K562 (cell line): ENCODE data around the gene ARL10. TPM values are rescaled to one million over a fixed set of nuclear protein-coding genes. Genes with fewer than 3 reads are reported as not detected.

Source experiments
- ATAC-seq: fragments of 200-7000 bp; cut with Tn5 transposase; 3 replicates; pipeline ENCODE4 v1.9.1; 2020; ENCODE audit warnings: moderate library complexity
- BruUV-seq: library from RNA; stranded (reverse); fragments of 400-500 nt; replicated peaks from 2 replicates; lab custom pipeline; 2021; lab: Mats Ljungman, UMichigan
- CTCF ChIA-PET: fragments of 300-600 bp; formaldehyde crosslinking; extraction: SDS; loops from one replicate; lab custom pipeline; 2021; ENCODE audit warnings: low intra/inter-chr PET ratio; lab: Yijun Ruan, JAX
- POLR2A ChIA-PET: fragments of 300-600, 350-650 bp; sonication (Branson Sonifier 250); formaldehyde crosslinking; extraction: SDS; loops from one replicate; lab custom pipeline; 2021; ENCODE audit warnings: antibody characterized with exemption, inconsistent platforms; lab: Yijun Ruan, JAX
- DNase-seq, 4 experiments: peaks; one replicate each; pipeline versions ENCODE4 v3.0.0 to v3.0.0-alpha.2; 2011 to 2018; ENCODE audit warnings: low spot score in 3 of 4, mixed read lengths in 3 of 4; ENCODE audit errors: extremely low read depth in 1 of 4
- FAIRE-seq: peaks from 2 replicates; lab custom pipeline; 2011; peaks lifted over from hg19 to GRCh38; lab: Jason Lieb, UNC
- H2AFZ ChIP-seq: 2 replicates; pipeline ENCODE4 v1.6.0; 2011; ENCODE audit warnings: low read depth, low read length, control low read depth, inconsistent platforms
- H3K27ac ChIP-seq: fragments of 200-600 bp; 3 replicates; pipeline ENCODE4 v1.8.0; 2011; ENCODE audit warnings: low read depth, mild to moderate bottlenecking, control low read depth, inconsistent platforms, low read length, moderate library complexity, mixed read lengths; ENCODE audit errors: extremely low read depth
- H3K27me3 ChIP-seq, 2 experiments: fragments of 300-600 bp in 1 of 2; 2 replicates in 1 of 2; 3 replicates in 1 of 2; pipeline versions ENCODE4 v1.6.0 to v1.8.0; 2011; ENCODE audit warnings: inconsistent platforms in 2 of 2, low read length in 2 of 2, mild to moderate bottlenecking in 1 of 2, mixed read lengths in 1 of 2, moderate library complexity in 1 of 2; ENCODE audit not compliant: control insufficient read depth in 2 of 2, insufficient read depth in 2 of 2
- H3K36me3 ChIP-seq: fragments of 300-600 bp; 3 replicates; pipeline ENCODE4 v1.8.0; 2011; ENCODE audit warnings: mild to moderate bottlenecking, low read length, inconsistent platforms; ENCODE audit not compliant: control insufficient read depth, insufficient read depth
- H3K4me1 ChIP-seq, 2 experiments: fragments of 200-600 bp in 1 of 2; replicated peaks in 1 of 2; 2 replicates in 1 of 2; 3 replicates in 1 of 2; pipeline versions ENCODE4 v1.5.1 to v1.8.0; 2011; ENCODE audit warnings: inconsistent platforms in 2 of 2, low read length in 2 of 2, mild to moderate bottlenecking in 1 of 2, mixed read lengths in 1 of 2, moderate library complexity in 1 of 2; ENCODE audit not compliant: control insufficient read depth in 2 of 2, insufficient read depth in 2 of 2
- H3K4me2 ChIP-seq: 2 replicates; pipeline ENCODE4 v1.6.1; 2011; ENCODE audit warnings: low read length, control low read depth, inconsistent platforms, mixed read lengths; ENCODE audit not compliant: insufficient read depth
- H3K4me3 ChIP-seq: fragments of 200-600 bp; sonication (generic), shearing (Covaris generic); 2 replicates; pipeline ENCODE4 v1.5.1; 2016; ENCODE audit warnings: control low read depth, inconsistent platforms
- H3K79me2 ChIP-seq: fragments of 200-600 bp; 3 replicates; pipeline ENCODE4 v1.8.0; 2011; ENCODE audit warnings: low read length, inconsistent platforms; ENCODE audit not compliant: control insufficient read depth, insufficient read depth
- H3K9ac ChIP-seq, 2 experiments: 2 replicates each; pipeline versions ENCODE4 v1.6.0 to v1.6.1; 2011; ENCODE audit warnings: low read depth in 2 of 2, low read length in 2 of 2, control low read depth in 1 of 2, inconsistent platforms in 1 of 2, mild to moderate bottlenecking in 1 of 2, mixed read lengths in 1 of 2; ENCODE audit not compliant: insufficient read depth in 1 of 2
- H3K9me1 ChIP-seq: one replicate; pipeline ENCODE4 v1.6.0; 2011; ENCODE audit warnings: inconsistent platforms, mild to moderate bottlenecking, low read length, moderate library complexity; ENCODE audit not compliant: control insufficient read depth, insufficient read depth
- H3K9me3 ChIP-seq: replicated peaks from 2 replicates; pipeline ENCODE4 v1.5.1; 2011; ENCODE audit warnings: low read depth, low read length, inconsistent platforms; ENCODE audit not compliant: control insufficient read depth, insufficient read depth
- H4K20me1 ChIP-seq: replicated peaks from 2 replicates; pipeline ENCODE4 v1.6.1; 2011; ENCODE audit warnings: low read length, inconsistent platforms, mixed read lengths; ENCODE audit not compliant: control insufficient read depth, insufficient read depth
- HDAC1 ChIP-seq, 2 experiments: fragments of 450-650 bp; IDR thresholded peaks; 2 replicates each; pipeline ENCODE4 v1.6.1; 2016 to 2017; ENCODE audit warnings: inconsistent platforms in 1 of 2, mild to moderate bottlenecking in 1 of 2, moderate library complexity in 1 of 2
- L3MBTL2 ChIP-seq: fragments of 450-650 bp; IDR thresholded peaks from 2 replicates; pipeline ENCODE4 v1.6.1; 2016; ENCODE audit warnings: mild to moderate bottlenecking, moderate library complexity
- RAD21 ChIP-seq, 2 experiments: fragments of 250-450 bp in 1 of 2; fragments of 450-650 bp in 1 of 2; sonication (Bioruptor Pico) in 1 of 2; formaldehyde crosslinking in 1 of 2; IDR thresholded peaks in 1 of 2; conservative IDR thresholded peaks in 1 of 2; 2 replicates each; pipeline versions ENCODE4 v1.4.0 to v1.8.0; 2020 to 2022; ENCODE audit warnings: mild to moderate bottlenecking in 2 of 2, moderate library complexity in 1 of 2
- SIN3A ChIP-seq, 2 experiments: fragments of 150-350 bp in 1 of 2; IDR thresholded peaks; 2 replicates each; pipeline ENCODE4 v1.6.1; 2011 to 2016; ENCODE audit warnings: borderline replicate concordance in 2 of 2, low read depth in 2 of 2, low read length in 2 of 2, mild to moderate bottlenecking in 2 of 2, moderate library complexity in 2 of 2; ENCODE audit not compliant: control insufficient read depth in 1 of 2
- STAG1 ChIP-seq: sonication (generic); formaldehyde crosslinking; IDR thresholded peaks from 2 replicates; pipeline ENCODE4 v1.5.0; 2020; ENCODE audit warnings: missing genetic modification reagents, borderline replicate concordance
- TEAD4 ChIP-seq, 2 experiments: sonication (generic) in 1 of 2; formaldehyde crosslinking in 1 of 2; IDR thresholded peaks; 2 replicates each; pipeline versions ENCODE4 v1.6.1 to v1.8.0; 2012 to 2022; ENCODE audit warnings: borderline replicate concordance in 1 of 2, inconsistent platforms in 1 of 2, low read length in 1 of 2, mild to moderate bottlenecking in 1 of 2, missing genetic modification reagents in 1 of 2
- ZC3H11A ChIP-seq: IDR thresholded peaks from 2 replicates; pipeline ENCODE4 v1.6.1; 2012; ENCODE audit warnings: low read depth, low read length, improper control_type of control experiment
- ZNF175 ChIP-seq: fragments of 200-800 bp; sonication (Bioruptor generic); IDR thresholded peaks from 2 replicates; pipeline ENCODE4 v1.6.1; 2016; ENCODE audit warnings: low read depth, mild to moderate bottlenecking, missing genetic modification characterization, missing compliant biosample characterization
- ZNF23 ChIP-seq: fragments of 250-450 bp; sonication (Bioruptor Pico); IDR thresholded peaks from 2 replicates; pipeline ENCODE4 v1.4.0; 2020; ENCODE audit warnings: mild to moderate bottlenecking
- WGBS: fragments of 100-300 bp; shearing (Covaris generic); methylation state at CpG from one replicate; pipeline ENCODE4 v1.1.6; 2016; ENCODE audit warnings: low coverage, mixed read lengths; ENCODE audit not compliant: insufficient coverage; ENCODE audit errors: missing lambda C conversion rate; 5-methylcytosine and 5-hydroxymethylcytosine counted together
- in situ Hi-C: fragments of 300-500 bp; cut with MboI; formaldehyde crosslinking; loops from 4 replicates; pipeline ENCODE4 v1.15.0; 2018; ENCODE audit warnings: inconsistent platforms, mixed read lengths
- intact Hi-C: fragments of 100-400 bp; cut with micrococcal nuclease; formaldehyde crosslinking; loops from 2 replicates; pipeline ENCODE4 v1.14.2; 2022
- polyA plus RNA-seq, 8 experiments: library from polyadenylated mRNA; depleted of rRNA in 4 of 8; stranded (reverse) in 5 of 8; unstranded in 3 of 8; fragments of >200 nt; fragmentation: Nextera tagmentation in 2 of 8; fragmentation: Illumina TruSeq in 1 of 8; extraction: Ambion mirVana in 2 of 8; extraction: Trizol in 1 of 8; gene quantifications; 2 replicates each; pipeline versions ENCODE4 v1.2.1 to v1.2.3, GENCODE V29; 2011 to 2014; ENCODE audit warnings: inconsistent platforms in 1 of 8, missing spikeins in 1 of 8
- total RNA-seq, 7 experiments: library from RNA; depleted of rRNA in 6 of 7; stranded (reverse); fragments of >200 nt in 6 of 7; fragmentation: Illumina TruSeq in 2 of 7; extraction: Trizol in 2 of 7; gene quantifications; 2 replicates each; pipeline versions ENCODE4 v1.2.1 to v1.2.3, GENCODE V29; 2011 to 2021; ENCODE audit warnings: low replicate concordance in 1 of 7
- TF ChIP-seq, protein P1 (sequence below), 3 experiments: IDR thresholded peaks in 2 of 3; conservative IDR thresholded peaks in 1 of 3; 2 replicates each; pipeline ENCODE4 v1.5.1; 2011 to 2012; ENCODE audit warnings: low read length in 3 of 3, mild to moderate bottlenecking in 3 of 3, control low read depth in 2 of 3, improper control_type of control experiment in 1 of 3, inconsistent platforms in 1 of 3, low read depth in 1 of 3, mixed read lengths in 1 of 3, moderate library complexity in 1 of 3; ENCODE audit not compliant: insufficient read depth in 2 of 3
- TF ChIP-seq, protein P2 (sequence below): fragments of 450-650 bp; IDR thresholded peaks from 2 replicates; pipeline ENCODE4 v1.7.1; 2018; ENCODE audit warnings: mild to moderate bottlenecking, low read depth; ENCODE audit not compliant: partially characterized antibody
- TF ChIP-seq, protein P3 (sequence below): fragments of 200-800 bp; sonication (Bioruptor generic); IDR thresholded peaks from 2 replicates; pipeline ENCODE4 v1.6.1; 2017; ENCODE audit warnings: missing genetic modification characterization, missing compliant biosample characterization

The ARL10 gene
- total and polyA plus RNA-seq, 9 of the 15 experiments (the other 6 are each of a cell fraction or from before 2014, with no cell fraction given): under 0.01 to 0.40 (median 0.34) TPM; not detected in 3

- in situ Hi-C loops: no loop called here
Measured at GRCh38 chr5:176319827-176320554, 45.3 kb upstream of the ARL10 start.

More at GRCh38 chr5:176319827-176320554, 45.3 kb upstream of the ARL10 start:
- POLR2A ChIA-PET: interaction anchor here (0.8 kb wide), 1 partner anchor 31 kb away, joined by 3 read pairs; no protein-coding TSS in a partner anchor
- ATAC-seq (peak; percentile 41; the same call in 2 of the 3 replicates), DNase-seq (peak in 1 of 4 experiments; percentile 24), FAIRE-seq (peak; percentile 37)
- no peak overlapping the region for H2AFZ ChIP-seq
- WGBS: 79% methylated on average over 9 of the region's 9 CpGs
- CTCF ChIA-PET: interaction anchor here (0.6 kb wide), 1 partner anchor 223 kb away, joined by 5 read pairs; no protein-coding TSS in a partner anchor
- H3K9me3 ChIP-seq: no peaks in the 10 kb centered on the region
- no peak overlapping the region for H3K9ac ChIP-seq
- H3K27me3 ChIP-seq: no peaks in the 10 kb centered on the region
- H3K9me1 ChIP-seq: no peaks in the 10 kb centered on the region
- TF ChIP-seq ZNF23 (CRISPR knock-in tag) (no peak), RAD21 (CRISPR knock-in tag; conservative IDR thresholded peaks at IDR 0.05 in 1 of 2, IDR thresholded peaks at IDR 0.05 in 1 of 2) (peak in 1 of 2 experiments; percentile 40; a peak in 2 of 4 replicates), HDAC1 (IDR thresholded peaks at IDR 0.05) (no peak), TEAD4 (IDR thresholded peaks at IDR 0.05; ENCODE audit: low read length) (no peak), TEAD4 (CRISPR knock-in tag; IDR thresholded peaks at IDR 0.05; ENCODE audit: borderline replicate concordance) (no peak), L3MBTL2 (no peak), SIN3A (IDR thresholded peaks at IDR 0.05; ENCODE audit: borderline replicate concordance in 2 of 2, control insufficient read depth in 1 of 2, low read depth in 2 of 2, low read length in 2 of 2) (no peak), ZC3H11A (0 out of 2 replicates have a peak, but pooled peaks have one; percentile 48), STAG1 (CRISPR knock-in tag) (no peak), ZNF175 (CRISPR knock-in tag) (no peak)
- TF ChIP-seq, protein P1, sequence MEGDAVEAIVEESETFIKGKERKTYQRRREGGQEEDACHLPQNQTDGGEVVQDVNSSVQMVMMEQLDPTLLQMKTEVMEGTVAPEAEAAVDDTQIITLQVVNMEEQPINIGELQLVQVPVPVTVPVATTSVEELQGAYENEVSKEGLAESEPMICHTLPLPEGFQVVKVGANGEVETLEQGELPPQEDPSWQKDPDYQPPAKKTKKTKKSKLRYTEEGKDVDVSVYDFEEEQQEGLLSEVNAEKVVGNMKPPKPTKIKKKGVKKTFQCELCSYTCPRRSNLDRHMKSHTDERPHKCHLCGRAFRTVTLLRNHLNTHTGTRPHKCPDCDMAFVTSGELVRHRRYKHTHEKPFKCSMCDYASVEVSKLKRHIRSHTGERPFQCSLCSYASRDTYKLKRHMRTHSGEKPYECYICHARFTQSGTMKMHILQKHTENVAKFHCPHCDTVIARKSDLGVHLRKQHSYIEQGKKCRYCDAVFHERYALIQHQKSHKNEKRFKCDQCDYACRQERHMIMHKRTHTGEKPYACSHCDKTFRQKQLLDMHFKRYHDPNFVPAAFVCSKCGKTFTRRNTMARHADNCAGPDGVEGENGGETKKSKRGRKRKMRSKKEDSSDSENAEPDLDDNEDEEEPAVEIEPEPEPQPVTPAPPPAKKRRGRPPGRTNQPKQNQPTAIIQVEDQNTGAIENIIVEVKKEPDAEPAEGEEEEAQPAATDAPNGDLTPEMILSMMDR (IDR thresholded peaks at IDR 0.05 in 2 of 3, conservative IDR thresholded peaks at IDR 0.05 in 1 of 3; ENCODE audit: insufficient read depth in 2 of 3, low read depth in 1 of 3, low read length in 3 of 3): peak; percentile 7 to 42 (median 40); a peak in 5 of 6 replicates
- TF ChIP-seq, protein P2, sequence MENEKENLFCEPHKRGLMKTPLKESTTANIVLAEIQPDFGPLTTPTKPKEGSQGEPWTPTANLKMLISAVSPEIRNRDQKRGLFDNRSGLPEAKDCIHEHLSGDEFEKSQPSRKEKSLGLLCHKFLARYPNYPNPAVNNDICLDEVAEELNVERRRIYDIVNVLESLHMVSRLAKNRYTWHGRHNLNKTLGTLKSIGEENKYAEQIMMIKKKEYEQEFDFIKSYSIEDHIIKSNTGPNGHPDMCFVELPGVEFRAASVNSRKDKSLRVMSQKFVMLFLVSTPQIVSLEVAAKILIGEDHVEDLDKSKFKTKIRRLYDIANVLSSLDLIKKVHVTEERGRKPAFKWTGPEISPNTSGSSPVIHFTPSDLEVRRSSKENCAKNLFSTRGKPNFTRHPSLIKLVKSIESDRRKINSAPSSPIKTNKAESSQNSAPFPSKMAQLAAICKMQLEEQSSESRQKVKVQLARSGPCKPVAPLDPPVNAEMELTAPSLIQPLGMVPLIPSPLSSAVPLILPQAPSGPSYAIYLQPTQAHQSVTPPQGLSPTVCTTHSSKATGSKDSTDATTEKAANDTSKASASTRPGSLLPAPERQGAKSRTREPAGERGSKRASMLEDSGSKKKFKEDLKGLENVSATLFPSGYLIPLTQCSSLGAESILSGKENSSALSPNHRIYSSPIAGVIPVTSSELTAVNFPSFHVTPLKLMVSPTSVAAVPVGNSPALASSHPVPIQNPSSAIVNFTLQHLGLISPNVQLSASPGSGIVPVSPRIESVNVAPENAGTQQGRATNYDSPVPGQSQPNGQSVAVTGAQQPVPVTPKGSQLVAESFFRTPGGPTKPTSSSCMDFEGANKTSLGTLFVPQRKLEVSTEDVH: no peak
- TF ChIP-seq, protein P3, sequence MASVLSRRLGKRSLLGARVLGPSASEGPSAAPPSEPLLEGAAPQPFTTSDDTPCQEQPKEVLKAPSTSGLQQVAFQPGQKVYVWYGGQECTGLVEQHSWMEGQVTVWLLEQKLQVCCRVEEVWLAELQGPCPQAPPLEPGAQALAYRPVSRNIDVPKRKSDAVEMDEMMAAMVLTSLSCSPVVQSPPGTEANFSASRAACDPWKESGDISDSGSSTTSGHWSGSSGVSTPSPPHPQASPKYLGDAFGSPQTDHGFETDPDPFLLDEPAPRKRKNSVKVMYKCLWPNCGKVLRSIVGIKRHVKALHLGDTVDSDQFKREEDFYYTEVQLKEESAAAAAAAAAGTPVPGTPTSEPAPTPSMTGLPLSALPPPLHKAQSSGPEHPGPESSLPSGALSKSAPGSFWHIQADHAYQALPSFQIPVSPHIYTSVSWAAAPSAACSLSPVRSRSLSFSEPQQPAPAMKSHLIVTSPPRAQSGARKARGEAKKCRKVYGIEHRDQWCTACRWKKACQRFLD (CRISPR knock-in tag): no peak
- no peak overlapping the region for H3K4me2 ChIP-seq
- no peak overlapping the region for H3K27ac ChIP-seq
- BruUV-seq: no TSS peak
- H4K20me1 ChIP-seq: no peaks in the 10 kb centered on the region
- no peaks in the 10 kb centered on the region for H3K79me2 ChIP-seq
- peaks cover 52% of the 10 kb centered on the region for H3K36me3 ChIP-seq
- intact Hi-C loops: no loop called here
- H3K4me3 ChIP-seq: no peak overlapping the region
- no peaks in the 10 kb centered on the region for H3K4me1 ChIP-seq
